Activated T-helper 1 cell treated with anti-CD3 and anti-CD28 coated beads, Interleukin-2, amount 50 U/mL, for 16 hours (primary cell): Measurements from ENCODE around the gene GRIPAP1.
"Not testable (repeated sequence)": the region's sequence is repeated elsewhere in the genome, so short reads cannot be mapped to it uniquely, and the experiment has no call there.

Source experiments
- DNase-seq, 2 donors: peaks; one replicate each; pipeline ENCODE4 v3.0.0-alpha.2; 2020; ENCODE audit warnings: low read depth in 1 of 2, low spot score in 1 of 2

The GRIPAP1 gene

DNA sequence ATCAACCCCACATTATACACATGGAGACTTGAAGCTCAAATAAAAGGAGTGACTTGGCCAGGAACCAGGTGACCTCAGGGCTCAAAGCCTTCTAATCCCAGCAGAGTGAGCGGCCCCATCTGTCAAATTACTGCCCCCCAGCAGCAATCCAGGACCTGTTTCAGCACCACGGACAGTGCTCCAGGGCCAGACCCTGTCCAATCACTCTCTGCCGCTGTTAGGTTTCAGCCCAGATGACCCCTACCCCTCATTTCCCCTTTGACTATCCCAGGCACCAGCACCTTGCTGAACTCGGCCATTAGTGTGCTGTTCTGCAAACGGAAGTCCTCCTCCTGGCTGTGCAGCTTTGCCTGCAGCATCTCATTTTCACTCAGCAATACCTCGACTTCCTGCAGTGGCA, 5.1 kb downstream of the GRIPAP1 start:
- no peak for DNase-seq

DNA sequence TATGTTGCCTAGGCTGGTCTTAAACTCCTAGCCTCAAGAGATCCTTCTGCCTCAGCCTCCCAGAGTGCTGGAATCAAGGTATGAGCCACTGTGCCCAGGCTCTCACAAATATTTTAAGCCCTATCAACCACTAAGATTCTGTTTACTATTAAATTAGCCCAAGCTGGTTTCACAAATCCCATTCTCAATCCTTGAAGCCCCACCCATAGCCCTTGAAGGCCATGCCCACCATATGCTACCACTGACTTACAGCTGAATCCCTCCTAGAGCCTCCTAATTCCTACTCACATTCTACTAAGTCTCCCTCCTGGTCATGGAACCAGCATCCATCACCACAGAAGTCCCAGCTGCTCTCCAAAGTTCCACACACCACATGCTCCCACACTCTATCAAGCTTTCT, 9.7 kb downstream of the GRIPAP1 start:
- no peak for DNase-seq

DNA sequence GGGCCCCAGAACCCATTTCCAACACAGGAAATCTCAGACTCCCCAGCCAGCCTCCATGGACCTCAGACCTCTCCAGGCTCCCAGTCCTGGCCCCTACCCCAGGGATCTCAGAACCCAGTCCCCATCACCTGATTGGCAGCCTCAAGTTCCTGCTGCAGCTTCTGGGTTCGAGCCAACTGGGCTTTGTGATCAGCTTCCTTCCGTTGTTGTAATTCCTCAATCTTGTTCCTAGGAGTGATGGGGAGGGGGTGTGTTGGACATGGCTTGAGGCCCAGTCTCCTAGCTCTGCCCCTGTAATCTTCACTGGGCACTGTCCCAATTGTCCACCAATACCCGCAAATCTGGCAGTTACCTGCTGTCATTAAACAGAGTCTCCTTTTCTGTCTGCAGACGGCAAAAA, 12.6 kb downstream of the GRIPAP1 start:
- DNase-seq = no peak

DNA sequence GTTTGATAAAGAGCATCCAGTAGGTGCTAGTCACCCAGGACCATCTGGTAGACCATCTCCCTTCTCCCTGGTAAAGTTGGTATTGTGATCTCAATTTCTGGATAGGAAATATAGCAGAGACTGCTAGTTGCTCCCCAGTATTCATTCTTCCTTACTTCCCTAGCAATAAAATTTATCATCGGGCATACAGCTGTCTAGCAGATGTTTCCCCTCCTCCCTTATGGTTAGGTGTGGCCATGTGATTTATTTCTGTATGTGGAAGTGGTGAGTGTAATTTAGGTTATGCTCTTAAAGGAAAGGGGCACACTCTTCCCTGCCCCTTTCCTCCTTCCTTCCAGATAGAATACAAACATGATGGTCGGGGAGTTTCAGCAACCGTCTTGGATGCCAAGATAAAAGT, 18.2 kb downstream of the GRIPAP1 start:
- no peak for DNase-seq

DNA sequence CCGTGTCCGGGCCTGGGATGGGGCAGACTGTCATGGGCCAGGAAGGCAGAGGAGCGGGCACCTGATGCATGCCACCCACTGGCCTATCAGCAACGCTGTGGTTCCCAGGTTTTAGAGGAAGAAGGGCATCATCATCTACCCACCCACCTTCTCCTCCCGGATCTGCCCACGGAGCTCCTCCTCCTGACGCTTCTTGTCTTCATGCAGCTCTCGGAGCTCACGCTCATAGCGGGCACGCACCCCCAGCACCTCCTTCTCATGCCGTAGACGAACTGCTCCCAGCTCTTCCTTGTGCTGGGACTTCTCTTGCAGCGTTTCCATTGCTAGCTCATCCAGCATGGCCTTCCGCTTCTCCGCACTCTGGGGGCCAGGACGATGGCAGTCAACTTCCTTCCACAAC, 19.0 kb downstream of the GRIPAP1 start:
- DNase-seq = no peak

DNA sequence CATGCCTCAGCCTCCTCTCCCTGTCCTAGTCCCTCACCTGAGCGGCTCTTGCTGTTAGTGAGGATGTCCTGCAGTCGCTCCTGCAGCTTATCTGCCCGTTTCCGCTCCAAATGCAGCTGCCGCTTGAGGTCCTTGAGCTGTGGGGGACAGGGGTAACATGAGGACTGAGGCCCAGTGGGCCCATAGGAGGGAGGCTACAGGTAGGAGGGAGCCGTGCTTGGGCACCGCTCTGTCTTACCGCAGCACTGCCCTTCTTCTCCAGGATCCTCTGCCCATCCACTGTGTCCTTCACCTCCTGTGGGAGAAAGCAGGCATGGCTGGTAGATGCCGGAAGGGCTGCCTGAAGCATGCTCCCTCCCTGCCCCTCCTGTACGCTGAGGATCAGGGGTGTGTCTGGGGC, 20.9 kb downstream of the GRIPAP1 start:
- DNase-seq = no peak

DNA sequence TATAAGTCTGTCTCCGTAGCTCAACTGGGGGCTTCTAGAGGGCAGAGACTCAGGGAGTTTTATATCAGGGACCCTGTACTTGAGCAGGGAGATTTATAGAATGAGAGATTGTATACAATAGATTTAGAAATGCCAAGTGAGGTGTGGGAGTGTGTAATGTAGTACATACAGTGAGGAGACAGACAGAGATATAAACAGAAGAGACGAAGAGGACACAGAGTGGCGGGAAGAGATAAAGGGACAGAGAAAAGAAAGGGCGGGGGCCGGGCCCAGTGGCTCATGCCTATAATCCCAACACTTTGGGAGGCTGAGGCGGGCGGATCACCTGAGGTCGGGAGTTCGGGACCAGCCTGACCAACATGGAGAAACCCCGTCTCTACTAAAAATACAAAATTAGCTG, 21.7 kb downstream of the GRIPAP1 start:
- DNase-seq = not testable (repeated sequence)

DNA sequence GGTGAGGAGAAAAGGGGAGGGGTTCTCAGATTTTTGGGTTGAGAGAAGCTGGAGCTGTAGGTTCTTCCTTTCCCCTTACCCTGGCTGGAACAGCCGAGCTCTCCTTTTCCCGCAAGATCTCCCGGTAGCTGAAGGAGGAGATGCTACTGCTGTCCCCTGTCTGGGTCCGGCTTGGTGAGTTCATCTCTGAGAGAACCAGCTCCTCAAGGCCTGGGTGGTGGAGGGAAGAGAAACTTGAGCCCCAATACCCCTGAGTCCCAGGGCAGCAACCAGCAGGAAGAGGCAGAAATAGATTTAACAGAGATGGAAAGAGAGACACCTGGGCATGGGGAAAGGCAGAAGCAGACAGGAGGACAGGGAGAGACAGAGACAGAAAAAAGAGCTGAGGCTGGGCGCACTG, 23.8 kb downstream of the GRIPAP1 start:
- no peak for DNase-seq

DNA sequence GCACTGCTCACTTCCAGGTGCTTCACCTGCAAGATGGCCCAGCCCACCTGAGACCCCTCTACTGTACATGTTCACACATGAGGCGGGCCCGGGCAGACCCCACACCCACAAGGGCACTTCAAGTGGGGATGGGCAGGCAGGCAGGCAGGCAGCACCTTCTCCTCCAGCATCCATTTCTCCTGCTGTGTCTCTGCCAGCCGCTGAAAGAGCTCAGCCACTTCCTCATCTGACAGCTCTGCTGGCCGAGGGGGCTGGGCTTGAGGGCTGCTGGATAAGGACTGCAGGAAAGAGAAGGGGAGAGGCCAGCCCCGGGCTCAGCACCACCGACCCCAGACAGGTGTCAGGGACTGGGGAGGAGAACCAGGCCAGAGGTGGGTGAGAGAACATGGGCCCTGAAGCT, 26.0 kb downstream of the GRIPAP1 start:
- DNase-seq = no peak

DNA sequence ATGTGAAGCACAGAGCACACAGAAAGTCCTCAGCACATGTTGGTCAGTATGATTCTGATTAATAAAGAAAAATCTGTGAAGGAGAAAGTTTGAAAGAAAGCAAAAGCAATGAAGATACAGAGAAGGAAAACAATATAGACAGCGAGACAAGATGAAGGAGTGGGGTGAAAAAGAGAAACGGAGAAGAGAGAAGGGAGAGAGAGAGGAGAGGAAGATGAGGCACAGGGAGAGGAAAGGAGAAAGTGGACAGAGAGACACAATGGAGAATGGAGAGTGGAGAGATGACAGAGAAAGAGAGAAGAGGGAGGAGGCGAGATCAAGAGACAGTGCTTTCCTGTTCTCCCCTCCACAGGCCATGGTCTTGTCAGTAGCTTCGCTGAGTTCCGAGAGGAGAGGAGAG, 26.5 kb downstream of the GRIPAP1 start:
- no peak for DNase-seq

DNA sequence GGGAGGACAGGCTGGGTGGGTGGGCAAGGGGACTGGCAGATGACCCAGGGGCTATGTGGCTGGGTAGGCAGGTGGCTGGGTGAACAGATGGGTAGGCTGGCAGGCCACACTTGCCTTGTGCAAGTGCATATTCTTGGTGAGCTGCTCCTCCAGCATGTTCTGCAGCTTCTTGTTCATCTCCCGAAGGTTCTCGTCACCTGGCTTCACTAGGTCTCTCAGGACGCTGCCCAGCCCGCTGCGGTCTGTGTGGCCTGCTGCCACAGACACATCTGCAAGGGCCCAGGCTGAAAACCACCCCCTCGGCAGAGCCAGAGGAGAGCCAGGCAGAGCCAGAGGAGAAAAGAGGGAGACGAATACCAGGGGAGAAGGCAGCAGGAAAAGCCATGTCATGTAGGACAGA, 27.0 kb downstream of the GRIPAP1 start:
- no peak for DNase-seq

DNA sequence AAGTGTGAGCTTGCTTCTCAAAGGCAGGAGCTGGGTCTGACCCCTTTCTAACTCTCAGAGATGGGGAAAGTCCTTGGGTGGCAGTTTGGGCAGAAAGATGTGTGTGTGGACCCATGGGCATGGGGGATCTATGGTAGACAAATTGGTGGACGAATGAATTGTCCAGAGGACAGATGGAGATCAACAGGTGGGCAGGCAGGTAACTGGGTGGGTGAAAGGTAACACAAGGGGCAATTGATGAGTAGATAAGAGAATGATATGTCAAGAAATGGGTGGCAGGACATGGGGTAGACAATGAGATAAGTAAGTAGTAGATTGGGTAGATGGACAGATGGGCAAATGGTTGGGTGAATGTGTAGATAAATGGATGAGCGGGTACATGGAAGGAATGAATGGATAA, 27.5 kb downstream of the GRIPAP1 start:
- DNase-seq = no peak

DNA sequence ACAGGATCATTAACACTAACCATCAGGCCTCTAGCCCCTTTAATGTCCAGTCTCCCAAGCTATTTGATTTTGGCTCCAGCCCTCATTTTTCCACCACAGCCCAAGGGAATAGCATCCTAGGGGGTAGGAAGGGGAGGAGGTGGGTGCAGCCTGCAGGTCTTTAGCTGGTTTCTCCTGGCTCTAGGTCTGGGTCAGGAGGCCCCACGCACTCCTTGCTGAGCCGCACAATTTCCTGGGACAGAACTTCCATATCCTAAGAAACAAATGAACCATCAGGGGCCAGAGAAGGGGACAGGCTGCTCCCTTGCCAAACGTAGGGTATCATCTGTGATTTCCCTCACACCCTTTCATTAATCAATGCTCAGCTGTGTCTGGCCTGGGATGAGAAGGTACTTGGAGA, 28.0 kb downstream of the GRIPAP1 start:
- DNase-seq = no peak

DNA sequence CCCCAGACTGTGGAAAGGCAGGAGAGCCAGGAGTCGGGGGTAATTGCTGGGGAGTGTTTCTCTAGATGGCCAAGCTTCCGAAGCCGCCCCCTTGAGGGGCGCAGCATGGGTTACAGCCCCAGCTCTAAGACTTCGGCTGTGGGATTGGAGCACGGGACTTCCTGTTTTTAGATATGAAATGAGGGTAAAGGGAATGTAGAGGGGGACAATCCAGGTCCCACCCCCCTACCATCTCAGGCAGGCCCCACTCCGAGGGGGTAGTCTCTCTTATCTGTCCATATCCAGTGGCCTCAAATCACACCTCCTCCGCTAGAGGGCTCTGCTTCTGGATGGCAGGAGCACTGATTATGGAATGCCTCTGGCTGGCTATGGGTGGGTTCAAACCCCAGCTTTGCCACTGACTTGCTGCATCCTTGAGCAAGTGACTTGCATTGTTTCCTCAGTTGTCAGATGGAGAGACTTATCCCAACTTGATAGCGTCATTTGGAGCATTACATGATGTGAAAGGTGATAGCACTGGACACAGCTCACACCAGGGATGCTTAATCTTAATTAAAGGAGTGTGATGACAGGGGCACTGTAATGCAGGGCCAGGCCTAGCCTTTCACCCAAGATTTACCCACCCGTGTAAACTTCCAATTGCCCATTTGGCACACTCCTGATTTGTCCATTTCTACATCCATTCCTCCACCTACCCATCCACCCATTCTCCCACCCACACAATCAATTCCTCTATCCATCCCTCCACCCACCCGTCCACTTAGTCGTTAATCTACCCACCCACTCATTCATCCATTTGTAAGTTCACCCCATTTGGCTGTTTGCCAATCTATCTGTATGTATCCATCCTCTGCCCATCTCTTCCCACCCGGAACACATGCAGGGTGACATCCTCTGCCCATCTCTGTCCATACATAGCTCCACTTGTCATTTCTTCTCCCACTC, 29.6 kb downstream of the GRIPAP1 start:
- no peak for DNase-seq

DNA sequence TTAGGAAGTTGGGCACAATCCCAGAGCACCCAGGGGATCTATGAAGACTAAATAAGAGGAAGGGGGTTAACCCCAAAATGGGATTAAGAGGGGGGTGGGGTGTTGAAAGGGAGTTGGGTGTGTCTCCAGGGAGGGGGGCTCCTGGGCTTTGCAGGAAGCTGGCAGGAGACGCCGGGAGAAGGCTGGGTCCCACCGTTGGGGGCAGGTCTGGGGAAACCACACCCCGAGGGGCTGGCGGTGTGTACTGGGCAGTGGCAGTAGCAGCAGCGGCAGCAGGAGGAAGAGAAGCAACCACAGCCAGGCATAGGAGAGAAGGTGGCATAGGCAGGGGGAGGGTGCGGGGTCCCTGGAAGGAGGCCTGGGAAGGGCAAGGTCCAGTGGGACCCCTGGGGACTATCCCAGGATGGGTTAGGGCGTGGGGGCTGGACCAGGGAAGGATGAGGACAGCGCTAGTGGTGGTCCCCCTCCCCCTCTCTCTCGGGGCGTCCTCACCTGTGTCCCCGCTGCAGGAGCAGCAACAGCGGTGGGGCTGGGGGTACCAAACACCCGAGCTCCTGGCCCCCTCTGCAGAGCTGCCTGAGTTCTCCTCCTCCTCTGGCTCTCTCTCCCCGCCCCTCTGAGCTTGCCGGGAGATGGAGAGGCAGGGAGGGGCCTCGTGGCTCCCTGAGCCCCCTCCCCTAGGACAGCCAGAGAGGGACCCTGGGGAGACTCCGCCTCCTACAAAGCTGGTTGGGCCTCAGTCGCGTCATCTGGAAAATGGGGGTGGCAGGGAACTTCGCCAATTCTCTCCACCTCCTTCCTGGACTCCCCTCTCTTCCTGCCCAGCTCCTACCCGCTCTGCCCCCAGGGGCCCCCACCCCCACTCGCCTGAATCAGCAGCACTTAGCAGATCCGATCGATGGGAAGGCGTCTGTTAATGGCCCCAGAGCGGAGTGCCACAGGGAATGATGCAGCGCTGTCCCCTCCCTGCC, 30.5 kb downstream of the GRIPAP1 start, which contains the start of gene KCND1:
Gene KCND1, minus strand, starts transcription at position 596 of the 971 bp plus-strand sequence. CDS start 1,573 bp downstream, outside the sequence.
- no peak for DNase-seq

DNA sequence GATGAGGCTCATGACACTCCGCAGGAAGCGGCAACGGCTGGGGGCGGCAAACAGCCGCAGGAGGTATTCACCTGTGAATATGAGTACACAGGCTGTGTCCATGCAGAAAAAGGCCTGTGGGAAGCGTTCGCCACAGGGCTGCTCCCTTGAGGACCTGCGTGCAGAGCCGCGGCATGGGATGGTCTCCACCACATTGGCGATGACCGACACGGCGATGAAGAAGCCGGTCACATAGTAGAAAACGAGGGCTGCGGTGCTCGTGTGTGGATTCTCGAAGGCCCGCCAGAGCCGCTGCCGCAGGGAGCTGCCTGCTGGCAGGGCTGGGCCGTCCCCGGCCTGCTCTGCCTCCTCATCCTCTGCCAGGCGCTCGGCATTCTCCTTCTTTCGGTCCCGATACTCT, 32.6 kb downstream of the GRIPAP1 start:
- DNase-seq = no peak

DNA sequence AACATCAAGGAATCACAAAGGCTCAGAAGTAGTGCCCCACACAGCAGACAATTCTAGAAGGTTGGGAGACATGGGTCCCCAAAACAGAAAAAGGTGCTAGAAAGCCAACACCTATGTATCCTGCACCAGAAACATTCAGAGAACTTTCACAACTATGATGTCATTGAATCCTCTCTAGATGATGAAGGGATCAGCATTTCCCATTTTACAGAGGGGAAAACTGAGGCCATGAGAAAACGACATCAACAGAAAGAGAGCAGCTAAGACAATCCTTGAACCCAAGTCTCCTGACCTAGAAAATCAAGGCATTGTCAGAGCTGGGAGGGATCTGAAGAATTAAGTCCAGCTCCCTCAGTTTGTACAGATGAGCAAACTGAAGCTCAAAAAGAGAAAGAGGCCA, 33.7 kb downstream of the GRIPAP1 start:
- DNase-seq = no peak

DNA sequence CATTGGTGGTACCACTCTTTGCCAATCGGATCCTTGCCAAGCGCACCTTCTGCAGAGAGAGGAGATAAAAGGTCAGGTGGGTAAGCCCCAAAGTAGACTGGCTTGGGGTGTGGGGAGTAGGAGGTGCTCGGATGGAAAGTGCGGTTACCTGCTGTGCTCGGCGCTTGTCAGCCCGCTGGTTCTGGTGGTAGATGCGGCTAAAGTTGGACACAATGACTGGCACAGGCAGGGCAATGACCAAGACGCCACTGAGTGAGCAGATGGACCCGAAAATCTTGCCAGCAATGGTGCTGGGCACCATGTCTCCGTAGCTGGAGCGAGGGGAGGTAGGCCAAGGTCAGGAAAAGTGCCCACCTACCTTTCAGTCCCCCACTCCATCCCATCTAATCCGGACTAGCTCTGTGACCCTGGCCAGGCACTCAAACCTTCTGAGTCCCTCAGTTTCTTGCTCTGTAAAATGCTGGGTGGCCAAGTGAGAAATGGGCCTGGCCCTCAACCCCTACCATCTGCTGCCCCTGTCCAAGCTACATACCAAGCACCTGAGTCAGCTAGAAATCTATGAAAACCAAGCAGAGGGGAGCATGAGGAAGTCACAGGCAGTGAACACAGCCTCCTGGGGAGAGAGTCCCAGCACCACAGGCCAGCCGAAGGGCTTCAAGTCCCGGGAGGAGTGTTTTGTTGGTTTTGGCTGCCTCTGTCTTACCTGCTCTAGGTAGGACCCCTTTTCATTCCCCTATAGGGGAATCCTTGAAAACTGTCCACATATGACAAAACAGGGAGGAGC, 35.1 kb downstream of the GRIPAP1 start:
- no peak for DNase-seq

DNA sequence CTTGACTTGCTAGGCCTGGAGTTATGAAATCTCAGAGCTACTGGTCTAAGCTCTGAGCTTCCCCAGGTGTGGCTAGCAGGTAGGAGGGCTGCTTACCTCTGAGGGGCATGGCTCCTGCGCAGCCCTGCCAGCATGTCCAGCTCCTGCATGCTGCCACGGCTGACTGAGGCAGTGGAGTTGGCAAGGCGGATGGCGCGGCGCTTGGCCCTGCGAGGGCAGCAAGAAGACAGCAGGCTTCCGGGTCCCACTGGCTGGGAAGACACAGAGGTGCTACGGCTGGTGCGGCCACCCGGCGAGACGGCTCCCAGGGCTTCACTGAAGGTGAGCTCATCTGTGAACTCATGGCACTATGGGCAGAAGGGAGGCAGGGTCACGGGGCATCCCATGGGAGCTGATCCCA, 36.1 kb downstream of the GRIPAP1 start:
- DNase-seq = no peak

DNA sequence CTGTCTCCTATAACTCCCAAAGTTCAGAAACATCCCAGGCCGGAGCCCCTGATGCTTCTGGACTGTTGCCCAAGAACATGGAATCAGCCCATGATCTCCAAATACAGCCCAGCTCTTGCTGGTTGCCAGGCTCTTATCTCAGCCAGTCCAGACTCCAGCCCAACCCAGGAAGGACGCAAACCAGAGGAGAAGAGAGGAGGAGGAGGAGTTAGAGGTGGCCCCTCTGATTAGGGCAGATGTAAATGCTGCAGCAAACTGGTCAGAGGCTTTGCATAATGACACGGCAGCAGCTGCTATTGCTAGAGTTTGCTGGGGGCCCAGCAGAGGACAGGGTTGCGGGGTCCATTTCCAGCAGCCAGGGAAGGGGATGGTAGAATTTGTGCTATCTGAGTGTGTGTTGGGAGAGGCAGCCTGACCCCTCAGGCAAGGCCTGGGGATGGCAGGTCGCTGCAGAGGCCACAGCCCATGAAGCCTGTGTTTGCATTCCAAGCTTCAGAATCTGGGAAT, 40.4 kb downstream of the GRIPAP1 start:
- DNase-seq = no peak

DNA sequence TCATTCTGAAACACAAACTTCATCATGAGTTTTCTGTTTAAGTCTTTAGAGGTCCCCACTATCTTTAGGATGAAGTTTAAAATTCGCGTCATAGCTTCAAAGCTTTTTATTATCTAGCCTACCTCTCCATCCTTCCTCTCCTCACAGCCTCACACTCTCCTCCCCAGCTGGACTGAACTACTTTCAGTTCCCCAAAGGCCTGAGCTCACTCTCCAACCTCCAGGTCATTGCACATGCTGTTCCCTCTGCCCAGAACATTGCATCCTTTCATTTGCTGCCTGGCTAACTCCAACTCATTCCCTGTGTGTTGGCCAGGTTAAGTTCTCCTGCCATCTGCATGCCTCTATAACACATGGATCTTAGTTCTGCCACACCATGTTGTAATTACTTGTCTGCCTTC, 41.8 kb downstream of the GRIPAP1 start:
- DNase-seq = no peak
